CD4-positive, alpha-beta T cell treated with Interleukin-21 for 1 hour (primary cell): ENCODE measurements around the gene LRRC37A3.
A peak's percentile ranks its signal among the peaks of the same experiment; 100 is the strongest.
"Not testable (repeated sequence)": the region's sequence is repeated elsewhere in the genome, so short reads cannot be mapped to it uniquely, and the experiment has no call there.

Experiments
- DNase-seq: peaks from one replicate; pipeline ENCODE4 v3.0.0-alpha.2; 2020

LRRC37A3 gene

GRCh38 chr17:64925244-64925643 lies 6.0 kb upstream of the LRRC37A3 start:
- not testable (repeated sequence) for DNase-seq

GRCh38 chr17:64923051-64923568 lies 3.8 kb upstream of the LRRC37A3 start:
- not testable (repeated sequence) for DNase-seq

GRCh38 chr17:64920419-64921172 lies 1.3 kb upstream of the LRRC37A3 start:
- no peak for DNase-seq

GRCh38 chr17:64920026-64920418 lies 744 bp upstream of the LRRC37A3 start:
- no peak for DNase-seq

- DNase-seq, result peak; percentile 59
Observed at GRCh38 chr17:64918842-64919288, 413 bp downstream of the LRRC37A3 start.

GRCh38 chr17:64917540-64917939 lies 1.7 kb downstream of the LRRC37A3 start:
- not testable (repeated sequence) for DNase-seq

- not testable (repeated sequence) for DNase-seq
Observed at GRCh38 chr17:64915244-64915643, 4.0 kb downstream of the LRRC37A3 start.

GRCh38 chr17:64910191-64910514 lies 9.1 kb downstream of the LRRC37A3 start:
- not testable (repeated sequence) for DNase-seq

- not testable (repeated sequence) for DNase-seq
Observed at GRCh38 chr17:64909511-64910190, 9.6 kb downstream of the LRRC37A3 start.

- DNase-seq, result not testable (repeated sequence)
Observed at GRCh38 chr17:64904069-64904468, 15.2 kb downstream of the LRRC37A3 start.

- DNase-seq, result not testable (repeated sequence)
Observed at GRCh38 chr17:64897136-64897535, 22.1 kb downstream of the LRRC37A3 start.

GRCh38 chr17:64874210-64874609 lies 45.1 kb downstream of the LRRC37A3 start:
- DNase-seq, result not testable (repeated sequence)

GRCh38 chr17:64847504-64848466 lies 71.5 kb downstream of the LRRC37A3 start:
- DNase-seq, result peak; percentile 70

GRCh38 chr17:64846892-64847291 lies 72.4 kb downstream of the LRRC37A3 start:
- not testable (repeated sequence) for DNase-seq

- DNase-seq, result not testable (repeated sequence)
Observed at GRCh38 chr17:64843918-64844317, 75.4 kb downstream of the LRRC37A3 start.

GRCh38 chr17:64842900-64843299 lies 76.4 kb downstream of the LRRC37A3 start:
- not testable (repeated sequence) for DNase-seq

GRCh38 chr17:64840960-64841359 lies 78.3 kb downstream of the LRRC37A3 start:
- DNase-seq, result not testable (repeated sequence)

GRCh38 chr17:64838513-64838912 lies 80.8 kb downstream of the LRRC37A3 start:
- DNase-seq, result not testable (repeated sequence)

- peak; percentile 88 for DNase-seq
Observed at GRCh38 chr17:64837018-64837761, 82.1 kb downstream of the LRRC37A3 start.

- peak; percentile 41 for DNase-seq
Observed at GRCh38 chr17:64836623-64837017, 82.7 kb downstream of the LRRC37A3 start.

GRCh38 chr17:64834060-64834459 lies 85.2 kb downstream of the LRRC37A3 start:
- DNase-seq, result not testable (repeated sequence)

GRCh38 chr17:64830631-64831040 lies 88.6 kb downstream of the LRRC37A3 start:
- DNase-seq, result not testable (repeated sequence)
